Amniotic stem cell (primary cell): ENCODE measurements around the gene NTMT1.

Source experiments
- DNase-seq: peaks from one replicate; lab custom pipeline; 2025; lab: John Stamatoyannopoulos, UW

NTMT1 gene

DNA sequence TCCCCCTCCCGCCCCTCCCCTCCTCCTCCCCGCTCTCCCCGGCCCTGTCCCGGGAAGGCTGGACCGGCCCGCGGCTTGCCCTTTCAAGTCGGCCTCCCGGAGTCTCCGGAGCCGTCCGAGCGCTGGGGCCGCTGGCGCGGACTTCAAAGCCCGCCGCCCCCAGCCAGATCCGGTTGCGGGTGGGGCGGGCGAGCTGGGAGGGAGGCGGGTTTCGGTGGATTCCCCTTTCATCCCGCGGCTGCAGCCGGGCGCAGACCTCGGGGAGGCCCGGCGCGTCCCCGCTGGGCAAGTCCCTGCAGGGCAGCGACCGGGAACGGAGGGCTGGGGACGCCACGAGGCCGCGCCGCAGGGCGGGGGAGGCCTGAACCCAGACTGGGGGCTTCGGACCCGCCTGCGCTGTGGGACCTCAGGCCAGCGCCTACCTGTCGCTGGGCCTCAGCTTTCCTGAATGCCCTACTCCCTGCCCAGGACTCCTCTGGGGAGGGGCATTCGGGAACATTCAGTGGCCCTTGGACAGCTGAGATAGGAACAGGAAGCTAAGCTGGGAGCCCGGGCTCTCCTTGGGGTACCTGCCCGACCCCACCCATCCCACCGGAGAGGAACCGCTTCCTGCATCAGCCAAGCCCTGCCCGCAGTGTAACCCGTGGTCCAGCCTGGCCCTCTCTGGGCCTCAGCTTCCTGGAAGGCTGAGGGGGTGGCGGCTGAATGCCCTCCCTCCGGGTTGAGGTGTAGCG lies 28.4 kb upstream of the NTMT1 start:
- DNase-seq, result peak; percentile 26

GRCh38 chr9:129598089-129598596 lies 27.8 kb upstream of the NTMT1 start:
- no peak for DNase-seq

GRCh38 chr9:129601082-129601674 lies 24.8 kb upstream of the NTMT1 start:
- DNase-seq, result no peak

- no peak for DNase-seq
Measured at GRCh38 chr9:129602598-129603415, 23.2 kb upstream of the NTMT1 start.

DNA sequence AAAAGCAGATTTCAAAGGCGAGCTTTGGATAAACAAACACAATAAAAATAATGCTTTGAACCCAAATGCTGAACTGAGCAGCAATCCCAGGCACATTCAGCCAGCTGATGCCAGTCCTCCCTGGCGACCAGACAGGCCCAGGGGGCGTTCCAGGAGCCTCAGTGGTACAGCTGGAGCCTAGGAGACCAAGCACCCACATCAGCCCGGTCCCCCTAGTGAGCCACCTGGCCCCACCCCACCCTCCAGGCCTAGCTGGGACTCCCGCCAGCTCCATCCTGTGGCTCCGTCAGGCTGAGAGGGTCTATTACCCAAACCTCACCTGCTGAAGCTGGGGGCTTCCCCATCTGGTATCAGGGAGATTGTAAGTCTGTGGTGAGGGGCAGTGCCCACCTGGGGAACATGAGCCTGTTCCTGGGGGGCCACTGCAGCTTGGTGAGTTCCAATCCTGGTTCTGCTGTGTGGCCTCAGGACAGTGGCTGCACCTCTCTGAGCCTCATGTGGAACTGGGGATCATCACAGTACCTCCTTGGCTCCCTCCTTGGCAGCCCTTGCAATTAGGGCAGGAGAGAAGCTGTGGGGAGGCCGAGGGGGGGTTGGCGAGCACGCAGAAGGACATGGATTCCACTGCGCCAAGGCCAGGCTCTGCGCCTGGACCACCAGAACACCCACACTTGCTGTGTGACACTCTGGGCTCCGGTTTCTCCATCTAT lies 21.8 kb upstream of the NTMT1 start:
- DNase-seq, result no peak

DNA sequence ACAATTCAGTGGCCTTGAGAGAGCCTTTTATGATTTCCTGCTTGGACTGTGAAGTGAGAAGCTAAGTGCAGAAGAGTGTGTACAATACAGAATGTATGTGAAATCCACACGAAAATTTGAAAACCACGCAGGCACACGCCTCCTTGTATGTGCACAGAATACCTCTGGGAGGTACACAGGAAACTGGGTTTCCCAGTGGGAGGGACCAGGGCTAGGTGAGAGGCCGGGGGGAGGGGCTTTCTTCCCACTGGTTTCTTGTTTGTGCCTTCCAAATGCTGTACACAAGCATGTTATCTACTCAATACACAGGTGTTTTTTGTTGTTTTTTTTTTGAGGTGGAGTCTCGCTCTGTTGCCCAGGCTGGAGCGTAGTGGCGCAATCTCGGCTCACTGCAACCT lies 21.2 kb upstream of the NTMT1 start:
- DNase-seq, result no peak

GRCh38 chr9:129606161-129607026 lies 19.6 kb upstream of the NTMT1 start:
- no peak for DNase-seq

- no peak for DNase-seq
Measured at GRCh38 chr9:129607027-129607387, 19.0 kb upstream of the NTMT1 start.

DNA sequence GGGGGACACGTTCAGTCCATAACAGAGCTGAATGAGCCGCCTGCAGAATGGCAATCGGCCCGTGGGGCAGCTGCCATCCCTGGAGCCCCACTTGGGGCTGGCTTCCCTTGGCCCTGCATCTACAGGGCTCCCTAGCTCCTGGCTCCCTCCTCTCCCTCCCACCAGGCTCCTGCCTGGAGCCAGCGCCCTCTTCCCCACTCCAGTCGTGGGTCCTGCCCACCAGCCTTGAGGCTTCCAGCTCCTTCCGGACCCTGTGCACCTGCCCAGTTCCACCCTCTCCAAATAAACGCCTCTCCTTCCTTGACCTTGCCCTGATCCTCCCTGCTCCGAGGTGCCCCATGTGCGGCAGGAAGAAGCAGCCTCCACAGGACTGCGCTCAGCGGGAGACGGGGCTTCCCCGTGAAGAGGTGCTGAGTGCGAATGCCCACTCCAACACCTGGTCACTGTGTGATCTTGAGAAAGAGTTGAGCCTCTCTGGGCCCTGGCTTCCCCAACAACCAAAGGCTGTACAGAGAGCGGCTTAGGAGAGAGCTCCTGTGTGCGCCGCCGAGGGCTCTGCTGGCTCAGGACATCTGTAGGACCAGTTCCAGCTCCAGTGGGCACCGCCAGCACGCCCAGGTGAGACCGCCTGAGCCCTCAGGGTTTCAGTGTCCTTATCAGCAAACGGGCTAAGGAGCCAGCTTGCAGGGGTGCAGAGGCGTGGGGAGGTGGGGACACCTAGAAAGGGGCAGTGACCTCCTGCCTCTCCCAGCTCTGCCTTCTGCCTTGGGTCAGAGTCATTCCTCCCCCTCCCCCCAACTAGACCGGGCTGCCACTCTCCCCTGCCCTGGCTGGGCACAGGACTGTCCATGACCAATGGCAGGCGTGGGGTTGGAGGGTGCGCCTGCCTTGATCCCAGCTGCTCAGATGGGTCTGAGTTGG lies 17.1 kb upstream of the NTMT1 start:
- no peak for DNase-seq

DNA sequence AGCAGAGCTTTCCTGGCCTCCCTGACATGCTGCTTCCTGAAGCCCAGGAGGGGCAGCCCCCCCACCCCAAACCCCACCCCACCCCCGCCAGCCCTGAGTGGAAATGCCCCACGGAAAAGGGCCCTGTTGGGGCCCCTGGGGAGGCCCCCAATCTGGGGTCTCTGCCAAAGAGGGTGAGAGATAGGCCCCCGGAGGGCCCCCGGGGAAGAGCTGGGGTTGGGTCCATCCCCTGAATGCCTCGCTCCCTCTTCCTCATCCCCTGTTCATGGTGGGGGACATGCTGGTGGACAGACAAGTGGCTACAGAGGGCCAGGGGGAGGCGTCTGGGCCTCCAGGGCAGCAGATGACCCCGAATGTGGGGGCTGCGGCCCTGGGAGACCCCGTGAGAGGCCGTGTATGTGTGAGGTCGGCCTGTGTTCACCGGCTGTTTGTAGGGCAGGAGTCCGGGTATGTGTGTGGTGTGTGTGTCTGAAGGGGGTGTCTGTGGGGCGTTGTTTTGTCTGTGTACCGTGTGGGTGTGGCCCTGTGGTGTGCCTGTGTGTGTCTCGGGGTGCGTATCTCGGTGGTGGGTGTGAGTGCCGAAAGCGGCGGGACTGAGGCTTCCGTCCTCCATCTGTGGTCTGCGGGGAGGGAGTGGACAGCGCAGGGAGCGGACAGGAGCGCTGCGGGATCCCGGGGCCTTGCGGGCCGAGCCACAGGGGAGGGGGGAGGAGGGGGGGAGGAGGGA lies 16.3 kb upstream of the NTMT1 start:
- DNase-seq, result no peak

- DNase-seq, result no peak
Measured at GRCh38 chr9:129610213-129610472, 15.8 kb upstream of the NTMT1 start.

DNA sequence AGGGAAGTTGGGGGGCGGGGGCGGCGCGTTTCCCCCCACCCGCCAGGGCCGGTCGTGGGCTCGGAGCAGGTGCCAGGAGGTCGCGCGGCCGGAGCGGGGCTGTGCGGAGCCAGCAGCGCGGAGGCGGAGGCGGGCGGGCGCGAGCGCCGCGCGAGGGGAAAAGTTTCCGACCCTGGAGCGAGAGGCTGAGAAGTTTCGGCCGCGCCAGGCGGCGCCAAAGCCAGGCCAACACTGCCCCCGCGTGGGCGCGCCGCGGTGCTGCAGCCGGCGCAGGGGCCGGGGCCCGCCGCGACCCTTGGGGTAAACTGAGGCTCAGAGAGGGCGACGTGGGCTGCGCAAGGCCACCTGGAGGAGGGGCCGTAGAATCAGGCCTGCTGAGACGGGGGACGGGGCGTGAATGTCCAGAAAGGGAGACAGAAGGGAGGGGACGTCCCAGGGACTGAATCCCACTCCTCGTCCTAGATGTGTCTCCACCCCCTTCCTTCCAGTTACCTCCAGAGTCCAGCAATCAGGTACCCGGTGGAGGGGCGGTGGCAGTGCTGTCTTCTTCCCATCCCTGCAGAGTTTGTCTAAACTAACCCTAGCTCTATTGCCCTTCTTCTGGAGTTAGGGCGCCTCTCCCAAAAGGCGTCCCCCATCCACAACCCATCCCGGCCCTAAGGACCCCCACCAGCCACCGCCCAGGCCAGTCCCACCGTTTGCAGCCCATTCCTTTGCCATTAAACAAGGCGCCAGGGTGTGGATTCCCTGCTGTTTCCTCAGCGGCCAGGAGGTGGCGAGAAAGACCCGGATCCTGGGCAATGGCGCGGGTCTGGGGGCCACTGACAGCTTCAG lies 15.3 kb upstream of the NTMT1 start:
- DNase-seq, result peak; percentile 58

DNA sequence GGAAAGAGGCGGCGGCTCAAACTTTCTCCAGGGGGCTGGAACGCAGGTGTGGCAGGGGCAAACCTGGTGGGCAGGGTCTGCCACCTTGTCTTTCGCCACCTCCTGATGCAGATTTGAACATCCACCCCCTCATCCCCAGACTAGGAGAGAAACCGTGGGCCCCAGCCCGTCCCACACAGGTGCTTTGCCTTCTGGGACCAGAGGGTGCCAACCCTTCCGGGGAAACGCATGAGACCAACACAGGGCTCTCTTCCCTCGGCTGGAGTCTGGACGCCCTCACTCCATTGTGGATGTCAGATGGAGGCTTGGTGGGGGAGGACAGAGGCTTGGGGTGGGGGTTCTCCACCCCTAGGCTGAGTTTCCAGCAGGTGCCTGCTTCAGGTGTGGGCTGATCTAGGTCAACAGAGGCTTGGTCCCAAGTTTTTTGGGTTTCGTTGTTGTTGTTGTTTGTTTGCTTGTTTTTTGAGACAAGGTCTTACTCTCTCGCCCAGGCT lies 14.6 kb upstream of the NTMT1 start:
- no peak for DNase-seq

- no peak for DNase-seq
Measured at GRCh38 chr9:129612123-129612522, 13.8 kb upstream of the NTMT1 start.

- no peak for DNase-seq
Measured at GRCh38 chr9:129612815-129613519, 13.0 kb upstream of the NTMT1 start.

GRCh38 chr9:129613520-129614175 lies 12.3 kb upstream of the NTMT1 start:
- no peak for DNase-seq

- no peak for DNase-seq
Measured at GRCh38 chr9:129614932-129615331, 11.0 kb upstream of the NTMT1 start.
